ENCODE results near the gene EFCAB6. TPM values are rescaled to one million over a fixed set of nuclear protein-coding genes. Genes with fewer than 3 reads are reported as not detected.

EFCAB6 gene
- total and polyA plus RNA-seq, 2 donors (not counting 3 experiments of a cell fraction or from before 2014, with no cell fraction given) = 0.07 to 0.31 TPM

GRCh38 chr22:43744700-43745410 lies 67.2 kb downstream of the EFCAB6 start:
- no peak overlapping the region for H3K27ac ChIP-seq (ENCODE audit: insufficient read depth, low read depth, low read length)
- no peaks in the 10 kb centered on the region for H3K36me3 ChIP-seq (ENCODE audit: control insufficient read depth in 2 of 2, extremely low read depth in 1 of 2, insufficient read depth in 2 of 2, low read length in 2 of 2)
- no TSS peak for BruUV-seq (replicated peaks)
- no peaks in the 10 kb centered on the region for H3K9me1 ChIP-seq (replicated peaks; ENCODE audit: control insufficient read depth, extremely low read depth, insufficient read depth, low read length)
- H4K20me1 ChIP-seq (replicated peaks; ENCODE audit: control insufficient read depth, extremely low read depth, insufficient read depth, low read length) = no peaks in the 10 kb centered on the region
- H3K4me2 ChIP-seq (ENCODE audit: insufficient read depth, low read length) = no peak overlapping the region
- POLR2A ChIA-PET = no interaction called here
- no peaks in the 10 kb centered on the region for H3K4me1 ChIP-seq (ENCODE audit: control insufficient read depth, extremely low read depth, insufficient read depth, low read length)
- no peaks in the 10 kb centered on the region for H3K79me2 ChIP-seq (ENCODE audit: control insufficient read depth, insufficient read depth, low read length)
- H3K27me3 ChIP-seq (ENCODE audit: control insufficient read depth in 2 of 2, insufficient read depth in 2 of 2, low read length in 2 of 2) = no peaks in the 10 kb centered on the region
- intact Hi-C loops (cut with micrococcal nuclease) (no loop called here), dilution Hi-C loops (cut with MboI; ENCODE audit: extremely low pct_ligation_motif_present, low sequenced_read_pairs) (no loop called here)
- DNase-seq (ENCODE audit: low read depth, low spot score) (no peak), FAIRE-seq (no peak)
- no peak overlapping the region for H3K4me3 ChIP-seq (replicated peaks in 1 of 3; ENCODE audit: insufficient read depth in 1 of 3, low read depth in 1 of 3, low read length in 3 of 3)
- H2AFZ ChIP-seq (ENCODE audit: low read depth, low read length) = no peak overlapping the region
- H3K9ac ChIP-seq (replicated peaks; ENCODE audit: extremely low read depth, insufficient read depth, low read length) = no peak overlapping the region
- CTCF ChIA-PET = interaction anchor here (1.0 kb wide), 1 partner anchor 13 kb away, joined by 3 read pairs; no protein-coding TSS in a partner anchor
- TF ChIP-seq MAX (IDR thresholded peaks at IDR 0.05; ENCODE audit: insufficient read depth, insufficient read length) (no peak), POLR2AphosphoS5 (IDR thresholded peaks at IDR 0.05; ENCODE audit: insufficient read depth, low read depth, low read length) (no peak), FOS (IDR thresholded peaks at IDR 0.05; ENCODE audit: borderline replicate concordance, insufficient read depth, low read length) (no peak), EZH2 (IDR thresholded peaks at IDR 0.05; ENCODE audit: borderline replicate concordance, low read depth, low read length, severe bottlenecking) (no peak), MYC (IDR thresholded peaks at IDR 0.05; ENCODE audit: low read depth, low read length) (no peak), CTCF (IDR thresholded peaks at IDR 0.05; ENCODE audit: extremely low read depth in 1 of 2, insufficient read depth in 1 of 2, low read depth in 1 of 2, low read length in 2 of 2) (no peak), GATA2 (IDR thresholded peaks at IDR 0.05; ENCODE audit: insufficient read depth, insufficient read length, low read depth, low read length) (no peak), POLR2A (IDR thresholded peaks at IDR 0.05; ENCODE audit: low read depth, low read length) (no peak), JUN (IDR thresholded peaks at IDR 0.05; ENCODE audit: borderline replicate concordance, insufficient read depth, insufficient read length, low read depth) (no peak)
- H3K9me3 ChIP-seq (replicated peaks; ENCODE audit: control insufficient read depth, insufficient read depth, low read length) = no peaks in the 10 kb centered on the region

Data from endothelial cell of umbilical vein (primary cell).